ENCODE measurements around the gene MAB21L3.

The MAB21L3 gene

DNA sequence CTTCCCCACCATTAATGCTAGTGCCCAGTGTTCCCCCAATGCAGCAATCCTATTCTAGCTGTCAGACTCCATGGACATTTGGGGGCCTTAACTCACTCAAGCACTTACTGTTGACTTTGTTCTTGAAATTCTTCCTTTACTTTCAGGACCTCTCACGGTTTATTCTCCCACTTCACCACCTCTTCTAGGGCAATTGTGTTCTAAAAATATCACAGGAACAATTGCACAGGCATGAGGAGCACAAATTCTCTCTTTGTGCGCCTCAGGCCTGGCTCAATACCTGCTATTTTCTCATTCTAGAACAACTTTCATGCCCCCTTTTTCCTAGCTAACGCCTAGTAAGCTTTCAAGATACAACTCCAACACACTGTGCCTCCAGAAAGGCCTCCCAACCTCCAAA lies 7.3 kb downstream of the MAB21L3 start:
- H3K4me3 ChIP-seq (ENCODE audit: low read depth, low read length) = no peak overlapping the region
- TF ChIP-seq, protein P1, sequence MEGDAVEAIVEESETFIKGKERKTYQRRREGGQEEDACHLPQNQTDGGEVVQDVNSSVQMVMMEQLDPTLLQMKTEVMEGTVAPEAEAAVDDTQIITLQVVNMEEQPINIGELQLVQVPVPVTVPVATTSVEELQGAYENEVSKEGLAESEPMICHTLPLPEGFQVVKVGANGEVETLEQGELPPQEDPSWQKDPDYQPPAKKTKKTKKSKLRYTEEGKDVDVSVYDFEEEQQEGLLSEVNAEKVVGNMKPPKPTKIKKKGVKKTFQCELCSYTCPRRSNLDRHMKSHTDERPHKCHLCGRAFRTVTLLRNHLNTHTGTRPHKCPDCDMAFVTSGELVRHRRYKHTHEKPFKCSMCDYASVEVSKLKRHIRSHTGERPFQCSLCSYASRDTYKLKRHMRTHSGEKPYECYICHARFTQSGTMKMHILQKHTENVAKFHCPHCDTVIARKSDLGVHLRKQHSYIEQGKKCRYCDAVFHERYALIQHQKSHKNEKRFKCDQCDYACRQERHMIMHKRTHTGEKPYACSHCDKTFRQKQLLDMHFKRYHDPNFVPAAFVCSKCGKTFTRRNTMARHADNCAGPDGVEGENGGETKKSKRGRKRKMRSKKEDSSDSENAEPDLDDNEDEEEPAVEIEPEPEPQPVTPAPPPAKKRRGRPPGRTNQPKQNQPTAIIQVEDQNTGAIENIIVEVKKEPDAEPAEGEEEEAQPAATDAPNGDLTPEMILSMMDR (IDR thresholded peaks at IDR 0.05; ENCODE audit: borderline replicate concordance, insufficient read depth, low read depth, low read length) = no peak

DNA sequence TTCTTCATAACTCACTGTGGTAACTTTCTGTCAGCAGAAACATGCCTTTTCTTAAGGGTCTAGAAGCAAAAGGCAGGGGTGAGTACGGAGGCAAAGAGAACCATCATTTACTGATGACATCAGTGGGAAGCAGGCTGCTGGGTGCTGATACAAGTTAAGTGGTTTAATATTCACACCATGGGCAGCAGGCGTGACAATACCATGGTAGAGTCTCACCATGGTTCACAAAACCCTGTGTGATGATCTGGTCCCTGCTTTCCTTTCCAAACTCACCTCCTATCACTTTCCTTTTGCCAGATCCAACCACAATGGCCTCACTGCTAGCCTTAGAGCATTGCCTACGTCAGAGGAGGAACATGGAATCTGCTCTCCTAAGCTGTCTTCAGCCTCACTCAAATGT lies 8.7 kb downstream of the MAB21L3 start:
- no peak overlapping the region for H3K4me3 ChIP-seq (ENCODE audit: low read depth, low read length)

DNA sequence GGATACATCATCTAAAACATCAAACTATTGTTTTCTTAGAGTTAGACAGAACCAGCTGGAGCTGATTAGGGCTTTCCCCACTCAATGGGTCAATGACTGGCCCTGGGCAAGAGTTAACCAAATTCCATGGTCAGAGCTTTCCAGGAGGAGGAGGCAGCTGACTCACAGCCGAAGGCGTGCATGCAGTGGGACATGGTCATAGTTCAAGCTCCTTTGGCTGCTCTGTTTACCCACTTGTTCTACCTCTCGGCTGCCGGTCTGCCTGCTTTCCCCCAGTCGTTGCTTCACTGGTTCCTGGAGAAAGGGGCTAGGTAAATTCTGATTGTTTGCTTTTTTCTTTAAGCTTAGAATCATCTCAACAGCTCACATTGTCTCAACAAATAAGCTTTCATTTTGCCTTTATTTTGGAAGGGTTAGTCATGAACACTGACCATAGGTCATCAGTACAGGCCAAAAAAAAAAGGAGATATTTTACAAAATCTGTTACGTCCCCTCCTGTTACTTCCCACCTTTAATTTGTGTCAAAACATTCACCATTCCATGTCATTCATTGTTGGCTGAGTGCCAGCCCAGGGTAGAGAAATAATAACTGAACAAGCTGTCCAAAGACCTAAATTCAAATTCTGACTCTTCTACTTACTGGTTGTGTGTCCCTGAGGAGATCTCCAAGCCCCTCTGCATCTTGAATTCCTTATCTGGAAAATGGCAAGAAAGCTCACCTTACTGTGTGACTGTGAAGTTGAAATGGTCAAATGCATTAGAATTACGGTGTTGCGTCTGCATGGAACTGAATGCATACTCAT lies 12.0 kb downstream of the MAB21L3 start:
- TF ChIP-seq, protein P1 (IDR thresholded peaks at IDR 0.05; ENCODE audit: borderline replicate concordance, insufficient read depth, low read depth, low read length) = no peak
- H3K4me3 ChIP-seq (ENCODE audit: low read depth, low read length) = no peak overlapping the region

More for the DNA sequence above, 8.7 kb downstream of the MAB21L3 start:
- TF ChIP-seq, protein P1 (IDR thresholded peaks at IDR 0.05; ENCODE audit: borderline replicate concordance, insufficient read depth, low read depth, low read length) = no peak

DNA sequence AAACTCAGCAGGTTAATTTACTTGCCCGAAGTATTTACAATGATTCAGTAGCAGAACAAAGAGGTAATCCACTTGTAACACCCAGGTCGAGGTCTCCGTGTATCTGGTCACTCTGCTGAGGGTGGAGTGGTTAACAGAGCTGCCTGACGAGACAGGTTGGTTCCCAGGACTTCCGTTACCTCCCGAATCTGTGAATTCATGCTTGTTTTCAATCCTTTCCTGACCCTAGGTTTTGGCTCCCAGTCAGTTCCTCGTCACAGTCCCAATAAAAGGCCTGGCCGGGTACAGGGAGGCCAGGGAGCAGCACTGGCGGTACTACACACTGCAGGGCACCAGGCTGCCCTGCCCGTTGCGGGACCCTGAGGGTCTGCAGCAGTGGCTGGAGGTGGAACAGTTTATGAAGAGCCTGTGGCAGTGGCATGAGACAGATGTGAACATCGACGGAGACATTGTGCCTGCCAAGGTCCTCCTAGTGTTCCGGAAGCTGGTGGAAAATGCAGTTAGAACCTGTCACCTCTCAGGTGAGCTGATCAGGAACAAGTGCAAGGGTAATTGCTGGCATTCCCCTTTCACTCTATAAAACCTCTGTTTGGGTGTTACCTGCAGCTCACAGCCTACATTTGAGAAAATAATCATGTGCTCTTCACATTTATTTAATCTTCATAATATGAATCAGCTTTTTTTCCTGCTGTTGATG lies 12.8 kb downstream of the MAB21L3 start:
- TF ChIP-seq, protein P1 (IDR thresholded peaks at IDR 0.05; ENCODE audit: borderline replicate concordance, insufficient read depth, low read depth, low read length) = no peak
- H3K4me3 ChIP-seq (ENCODE audit: low read depth, low read length) = no peak overlapping the region

DNA sequence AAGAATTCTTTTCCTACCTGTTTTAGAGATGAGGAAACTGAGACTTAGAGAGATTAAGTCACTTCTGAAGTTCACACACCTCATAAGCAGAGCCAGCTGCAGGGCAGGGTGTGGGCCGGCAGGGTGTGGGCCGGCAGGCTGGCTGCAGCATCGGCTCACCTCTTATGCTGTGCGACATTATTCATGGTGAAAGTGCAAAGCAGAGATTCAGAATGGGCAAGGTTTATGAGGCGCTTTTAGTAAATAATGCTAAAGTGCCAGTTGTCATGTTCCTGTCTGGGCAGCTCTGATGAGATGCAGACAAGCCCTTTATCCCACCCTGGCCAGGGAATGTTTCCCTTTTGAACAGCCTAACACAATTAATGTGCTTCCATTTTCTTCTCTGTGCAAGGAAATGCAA lies 14.6 kb downstream of the MAB21L3 start:
- no peak overlapping the region for H3K4me3 ChIP-seq (ENCODE audit: low read depth, low read length)
- TF ChIP-seq, protein P1 (IDR thresholded peaks at IDR 0.05; ENCODE audit: borderline replicate concordance, insufficient read depth, low read depth, low read length) = no peak

DNA sequence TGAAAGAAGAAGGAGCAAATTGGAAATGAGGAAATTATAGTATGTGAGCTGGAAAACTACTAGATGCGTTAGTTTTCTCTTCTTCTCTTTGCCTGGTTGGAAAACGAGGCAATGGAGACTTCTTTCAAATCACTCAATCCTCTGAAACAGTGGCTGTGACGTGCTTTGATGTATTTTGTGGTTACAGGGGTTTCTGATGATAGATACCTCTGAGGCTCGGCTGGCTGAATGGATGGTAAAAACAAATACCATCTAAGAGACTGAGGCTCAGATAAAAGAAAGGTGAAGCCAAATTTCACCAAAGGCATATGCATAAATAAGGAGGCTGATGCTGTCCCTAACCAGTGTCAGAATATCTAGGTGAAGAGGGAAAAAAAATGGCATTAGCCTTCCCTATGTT lies 15.1 kb downstream of the MAB21L3 start:
- TF ChIP-seq, protein P1 (IDR thresholded peaks at IDR 0.05; ENCODE audit: borderline replicate concordance, insufficient read depth, low read depth, low read length) = no peak
- no peak overlapping the region for H3K4me3 ChIP-seq (ENCODE audit: low read depth, low read length)

Measured in GM12875 (cell line).